Parathyroid adenoma (tissue), 2 donors: ENCODE data around the gene C19orf38.

Experiments used
- H2AFZ ChIP-seq: fragments of 300-600 bp; sonication (generic); one replicate; pipeline ENCODE4 v1.7.0; 2017; ENCODE audit warnings: antibody characterized with exemption, mild to moderate bottlenecking
- H3K27ac ChIP-seq: fragments of 300-600 bp; sonication (generic); one replicate; pipeline ENCODE4 v1.7.0; 2017
- H3K27me3 ChIP-seq: fragments of 300-600 bp; sonication (generic); one replicate; pipeline ENCODE4 v1.7.0; 2017; ENCODE audit warnings: low read length; ENCODE audit not compliant: control insufficient read depth, insufficient read depth
- H3K36me3 ChIP-seq: fragments of 300-600 bp; sonication (generic); one replicate; pipeline ENCODE4 v1.7.0; 2017; ENCODE audit warnings: low read length; ENCODE audit not compliant: control insufficient read depth, insufficient read depth
- H3K4me1 ChIP-seq: fragments of 300-600 bp; sonication (generic); one replicate; pipeline ENCODE4 v1.7.0; 2017; ENCODE audit warnings: control low read depth
- H3K4me2 ChIP-seq: fragments of 300-600 bp; sonication (generic); one replicate; pipeline ENCODE4 v1.7.0; 2017; ENCODE audit warnings: low read length
- H3K4me3 ChIP-seq: fragments of 300-600 bp; sonication (generic); one replicate; pipeline ENCODE4 v1.7.0; 2017; ENCODE audit warnings: low read depth, low read length
- H3K79me2 ChIP-seq: fragments of 300-600 bp; sonication (generic); one replicate; pipeline ENCODE4 v1.7.0; 2017; ENCODE audit warnings: control low read depth
- H3K9ac ChIP-seq: fragments of 300-600 bp; sonication (generic); one replicate; pipeline ENCODE4 v1.7.0; 2017; ENCODE audit warnings: mild to moderate bottlenecking
- H3K9me3 ChIP-seq: fragments of 300-600 bp; sonication (generic); one replicate; pipeline ENCODE4 v1.7.0; 2017; ENCODE audit warnings: low read length; ENCODE audit not compliant: control insufficient read depth
- CTCF ChIP-seq: fragments of 300-600 bp; sonication (generic); IDR thresholded peaks from one replicate; pipeline ENCODE4 v1.7.0; 2017; ENCODE audit warnings: antibody characterized with exemption, mild to moderate bottlenecking
- donor health status: primary hyperparathyroidism.

The C19orf38 gene

GRCh38 chr19:10848230-10848856 is at the start of gene C19orf38:
Gene C19orf38, plus strand, starts transcription at chr19:10848415. Its CDS starts 94 bp downstream, at chr19:10848509.
- no peaks in the 10 kb centered on the region for H3K9me3 ChIP-seq
- H3K9ac ChIP-seq: no peak within 1 kb of the TSS
- H3K4me2 ChIP-seq: no peak within 1 kb of the TSS
- no peak within 1 kb of the TSS for H3K27ac ChIP-seq
- no peaks in the 10 kb centered on the region for H3K79me2 ChIP-seq
- no peak within 1 kb of the TSS for H2AFZ ChIP-seq
- no peaks in the 10 kb centered on the region for H3K27me3 ChIP-seq
- H3K4me3 ChIP-seq: no peak within 1 kb of the TSS
- TF ChIP-seq CTCF: no peak
- H3K4me1 ChIP-seq: no peaks in the 10 kb centered on the region
- no peaks in the 10 kb centered on the region for H3K36me3 ChIP-seq

GRCh38 chr19:10800488-10800887 is 47.7 kb upstream of the C19orf38 start:
- Histone ChIP-seq H3K4me2 (no peak overlapping the region), H3K4me3 (no peak overlapping the region), H3K27me3 (no peaks in the 10 kb centered on the region), H2AFZ (no peak overlapping the region), H3K9ac (no peak overlapping the region), H3K27ac (no peak overlapping the region), H3K36me3 (no peaks in the 10 kb centered on the region), H3K79me2 (peaks cover 14% of the 10 kb centered on the region), H3K9me3 (no peaks in the 10 kb centered on the region), H3K4me1 (peaks cover 3% of the 10 kb centered on the region)
- no peak for TF ChIP-seq CTCF

- H3K4me2 ChIP-seq: no peak overlapping the region
- peaks cover 8% of the 10 kb centered on the region for H3K79me2 ChIP-seq
- no peak overlapping the region for H3K4me3 ChIP-seq
- no peak overlapping the region for H3K27ac ChIP-seq
- no peak for TF ChIP-seq CTCF
- H3K27me3 ChIP-seq: no peaks in the 10 kb centered on the region
- no peaks in the 10 kb centered on the region for H3K9me3 ChIP-seq
- H3K36me3 ChIP-seq: no peaks in the 10 kb centered on the region
- H3K4me1 ChIP-seq: peaks cover 3% of the 10 kb centered on the region
- no peak overlapping the region for H2AFZ ChIP-seq
- no peak overlapping the region for H3K9ac ChIP-seq
Measured at GRCh38 chr19:10802479-10802878, 45.7 kb upstream of the C19orf38 start.

- H3K79me2 ChIP-seq: peaks cover 8% of the 10 kb centered on the region
- H3K27me3 ChIP-seq: no peaks in the 10 kb centered on the region
- no peaks in the 10 kb centered on the region for H3K36me3 ChIP-seq
- H3K9ac ChIP-seq: no peak overlapping the region
- no peak overlapping the region for H3K4me2 ChIP-seq
- no peak overlapping the region for H2AFZ ChIP-seq
- no peak for TF ChIP-seq CTCF
- H3K4me3 ChIP-seq: no peak overlapping the region
- no peaks in the 10 kb centered on the region for H3K9me3 ChIP-seq
- peaks cover 3% of the 10 kb centered on the region for H3K4me1 ChIP-seq
- no peak overlapping the region for H3K27ac ChIP-seq
Measured at GRCh38 chr19:10803252-10803651, 45.0 kb upstream of the C19orf38 start.
